NCI-H345 (cell line): ENCODE data around the gene JPH4.

ENCODE experiments used
- DNase-seq: peaks from one replicate; lab custom pipeline; 2025; lab: John Stamatoyannopoulos, UW

The JPH4 gene

DNA sequence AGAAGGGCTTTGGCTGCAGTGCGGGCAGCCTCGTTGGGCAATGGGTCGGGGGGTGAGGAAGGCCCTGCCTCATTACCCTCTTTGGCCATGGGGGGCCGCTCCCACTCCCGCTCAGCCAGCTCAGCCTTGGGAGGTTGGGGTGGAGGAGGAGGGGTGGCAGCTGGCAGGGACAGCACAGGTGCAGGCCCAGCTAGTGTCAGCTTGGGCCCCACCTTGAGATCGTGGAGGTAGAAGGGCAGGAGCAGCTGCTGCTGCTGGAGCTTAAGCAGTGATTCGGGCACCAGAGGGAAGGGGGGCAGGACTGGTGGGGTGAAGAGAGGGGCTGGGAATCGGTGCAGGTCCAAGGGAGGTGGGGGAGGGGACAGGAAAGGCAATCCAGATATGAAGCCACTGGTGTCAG is 53.0 kb downstream of the JPH4 start:
- no peak for DNase-seq

DNA sequence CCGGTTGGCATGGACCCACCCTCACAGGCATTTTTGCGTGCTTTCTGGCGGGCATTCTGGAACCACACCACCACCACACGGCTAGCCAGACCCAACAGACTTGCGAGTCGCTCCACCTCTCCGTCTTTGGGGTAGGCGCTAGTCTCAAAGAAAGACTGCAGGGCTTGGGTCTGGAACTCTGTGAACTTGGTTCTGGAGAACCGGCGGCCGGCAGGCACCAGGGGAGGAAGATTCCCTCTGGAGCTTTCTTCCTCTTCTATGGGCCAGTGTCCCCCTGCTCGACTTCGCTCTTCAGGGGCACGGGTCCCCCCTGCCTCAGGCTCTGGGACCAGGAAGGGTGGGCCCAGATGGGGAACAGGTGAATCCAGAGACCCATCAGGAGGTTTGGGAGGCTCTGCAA is 53.6 kb downstream of the JPH4 start:
- DNase-seq = no peak

DNA sequence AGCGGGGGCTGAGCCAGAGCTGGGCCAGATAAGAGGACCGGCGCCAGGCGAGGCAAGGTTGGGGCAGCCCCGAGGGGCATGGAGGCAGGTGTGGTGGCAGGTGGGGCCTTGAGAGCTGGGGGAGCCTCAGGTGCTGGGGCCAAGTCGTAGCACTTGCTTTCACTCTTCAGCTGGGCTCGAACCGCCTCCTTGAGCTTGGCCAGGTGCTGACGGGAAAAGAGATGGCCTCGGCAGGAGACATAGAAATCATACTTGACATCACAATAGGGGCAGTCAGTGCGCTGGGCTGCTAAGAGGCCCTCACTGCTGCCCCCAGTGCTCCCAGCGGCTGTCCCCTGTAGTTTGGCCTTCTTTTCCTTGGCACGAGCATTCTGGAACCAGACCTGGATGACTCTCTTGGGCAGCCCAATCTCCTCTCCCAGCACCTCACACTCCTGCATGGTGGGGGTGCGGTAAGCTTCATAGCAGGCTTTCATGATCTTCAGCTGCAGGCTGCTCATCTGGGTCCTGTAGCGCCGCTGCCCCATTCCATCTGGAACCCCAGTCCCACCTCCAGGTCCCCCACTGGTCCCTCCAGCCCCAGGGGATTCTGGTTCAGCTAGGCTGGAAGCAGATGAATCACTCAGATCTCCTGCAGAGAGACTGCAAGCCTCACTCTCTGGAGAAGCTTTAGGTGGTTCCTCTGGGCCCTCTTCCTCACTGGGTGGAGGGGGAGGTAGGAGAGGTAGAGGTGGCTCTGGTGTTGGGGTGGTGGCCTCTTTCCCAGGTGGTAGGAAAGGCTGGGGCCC is 55.2 kb downstream of the JPH4 start:
- DNase-seq = no peak

DNA sequence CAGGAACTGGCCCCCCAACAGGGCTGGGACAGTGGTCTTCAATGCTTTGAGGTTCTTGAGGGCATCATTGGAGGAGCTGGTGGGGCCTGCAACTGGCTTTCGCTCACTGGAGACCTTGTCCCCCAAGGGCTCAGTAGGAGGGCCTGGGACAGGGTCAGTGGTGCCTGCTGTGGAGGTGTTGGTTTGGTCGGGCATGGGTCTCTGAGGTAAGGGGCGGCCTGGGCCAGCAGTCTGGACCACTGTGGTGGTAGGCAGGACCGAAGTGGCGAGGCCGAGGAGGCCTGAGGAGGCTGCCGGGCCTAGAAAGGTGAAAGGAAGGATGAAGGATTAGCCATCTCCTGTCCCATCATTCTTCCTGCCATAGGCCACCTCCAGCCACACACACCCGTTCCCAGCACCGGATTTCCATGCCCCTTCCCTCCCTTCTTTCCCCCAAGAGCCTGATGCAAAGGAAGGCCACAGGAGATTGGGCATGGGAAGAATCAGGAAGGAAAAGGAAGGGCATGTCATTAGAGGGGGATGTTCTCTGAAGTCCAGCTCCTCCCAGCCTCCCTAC is 55.9 kb downstream of the JPH4 start:
- DNase-seq = no peak

DNA sequence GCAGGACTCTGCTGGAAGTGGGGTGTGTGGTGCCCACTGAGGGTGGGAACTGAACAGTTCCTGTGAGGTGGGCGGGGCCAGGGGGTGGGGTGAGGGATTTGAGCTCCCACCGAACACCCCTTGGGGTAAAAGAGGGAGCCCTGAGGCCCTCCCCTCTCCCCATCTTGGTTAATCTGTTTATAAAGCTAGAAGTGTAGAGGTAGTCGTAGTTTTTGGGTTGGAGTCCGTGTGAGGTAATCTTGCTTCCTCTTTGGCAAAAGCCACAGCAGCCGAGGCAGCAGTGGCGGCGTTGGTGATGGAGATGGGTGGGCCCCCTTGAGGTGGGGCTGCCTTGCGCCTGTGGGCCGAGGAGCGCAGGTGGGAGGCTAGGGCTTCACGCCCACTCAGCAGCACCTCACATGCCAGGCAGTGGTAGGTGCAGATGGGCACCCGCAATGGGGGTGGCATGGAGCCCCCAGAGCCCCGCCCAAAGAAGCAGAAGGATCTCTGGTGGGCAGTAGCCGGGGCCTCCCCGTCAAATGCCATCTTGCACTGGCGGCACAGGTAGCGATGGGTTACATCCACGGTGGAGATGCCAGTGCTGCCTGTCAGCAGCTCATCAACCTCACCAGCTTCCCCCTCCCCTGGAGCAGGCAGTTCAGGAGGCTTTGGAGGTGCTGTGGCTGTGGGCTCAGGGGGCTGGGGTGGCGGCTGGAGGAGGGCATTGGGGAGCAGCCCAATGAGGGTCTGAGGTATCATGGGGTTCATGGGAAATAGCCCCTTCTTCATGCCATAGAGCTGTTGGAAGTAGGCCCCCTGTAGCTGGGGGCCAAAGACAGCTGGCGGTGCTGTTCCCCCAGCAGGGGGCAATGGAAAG is 56.6 kb downstream of the JPH4 start:
- no peak for DNase-seq

DNA sequence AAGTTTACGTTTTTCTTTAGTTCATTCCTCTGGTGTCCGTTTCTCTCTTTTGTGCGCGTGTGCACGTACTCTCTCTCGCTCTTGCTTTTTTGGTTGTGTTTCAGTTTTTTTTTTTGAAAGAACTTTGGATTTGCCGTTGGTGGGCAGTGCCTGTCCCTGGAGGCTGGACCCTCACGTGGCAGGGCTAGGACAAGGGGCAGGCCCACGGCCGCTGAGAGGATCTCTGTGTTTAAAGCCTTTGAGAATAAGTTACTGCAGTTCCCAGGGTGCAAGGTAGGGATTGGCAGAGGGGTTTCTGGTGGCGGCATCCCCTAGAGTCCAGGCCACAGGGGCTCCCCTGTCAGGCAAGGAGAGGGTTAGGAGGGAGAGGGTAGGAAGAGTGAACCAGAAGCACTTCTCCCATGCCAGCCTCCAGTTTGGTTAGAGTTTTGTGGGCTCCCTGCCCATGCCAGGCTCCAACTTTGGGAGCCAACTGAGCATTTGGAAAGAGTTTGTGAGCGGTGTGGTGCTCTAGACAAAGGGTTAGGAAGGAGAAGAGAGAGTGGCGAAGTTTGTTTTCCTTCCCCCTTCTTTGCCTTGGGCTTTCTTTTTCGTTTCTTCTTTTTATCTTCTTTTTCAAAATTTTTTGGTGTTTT is 57.6 kb downstream of the JPH4 start:
- DNase-seq = no peak

DNA sequence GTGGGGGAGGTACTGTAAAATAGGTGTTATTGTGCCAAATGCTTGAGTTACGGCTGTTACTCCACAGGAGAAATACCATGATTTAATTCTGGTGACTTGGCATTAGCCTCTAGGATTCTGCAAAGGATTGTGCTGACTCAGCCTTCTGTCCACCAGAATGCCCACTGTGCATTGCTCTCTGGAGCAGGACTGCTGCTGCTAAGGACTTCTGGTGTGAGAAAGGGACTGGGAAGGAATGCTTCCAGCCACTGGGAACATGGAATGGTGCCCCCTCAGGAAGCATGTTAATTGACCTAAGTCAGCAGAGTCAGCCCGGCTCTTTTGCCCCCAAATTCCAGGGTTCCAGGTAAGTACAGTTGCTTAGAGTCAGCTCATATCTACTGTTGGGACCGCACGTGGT is 59.9 kb downstream of the JPH4 start:
- DNase-seq = no peak
